Measurements from ENCODE around the gene NCAM1.
"Not testable (repeated sequence)": the region's sequence is repeated elsewhere in the genome, so short reads cannot be mapped to it uniquely, and the experiment has no call there.

The NCAM1 gene

DNA sequence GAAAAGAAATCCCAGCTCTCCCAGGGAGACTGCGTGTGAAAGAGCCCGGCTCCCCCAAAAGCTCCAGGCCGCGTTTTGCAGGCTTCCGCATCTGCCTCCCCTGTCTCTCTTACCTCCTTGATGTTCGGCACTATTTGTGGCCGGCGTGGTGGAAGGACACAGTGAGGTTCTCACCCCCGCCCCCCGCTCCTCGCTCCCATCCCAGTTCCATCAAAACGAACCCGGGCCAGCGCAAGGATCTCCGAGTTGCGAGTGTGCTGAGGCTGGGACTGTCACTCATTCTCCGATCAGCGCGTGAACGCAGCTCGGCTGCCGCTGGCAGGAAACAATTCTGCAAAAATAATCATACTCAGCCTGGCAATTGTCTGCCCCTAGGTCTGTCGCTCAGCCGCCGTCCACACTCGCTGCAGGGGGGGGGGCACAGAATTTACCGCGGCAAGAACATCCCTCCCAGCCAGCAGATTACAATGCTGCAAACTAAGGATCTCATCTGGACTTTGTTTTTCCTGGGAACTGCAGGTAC, at the start of gene NCAM1:
Gene NCAM1, plus strand, starts transcription at position 275 of the 523 bp plus-strand sequence.
- H3K36me3 ChIP-seq (ENCODE audit: control insufficient read depth, insufficient read depth, low read length): no peaks in the 10 kb centered on the region
- peak within 1 kb of the TSS; percentile 83 for H3K4me3 ChIP-seq (ENCODE audit: low read length)
- no peak within 1 kb of the TSS for H3K9ac ChIP-seq (ENCODE audit: low read length)
- peak within 1 kb of the TSS; percentile 43 for H3K27ac ChIP-seq (ENCODE audit: low read depth, low read length)
- peaks cover 4% of the 10 kb centered on the region for H3K27me3 ChIP-seq (ENCODE audit: control insufficient read depth, insufficient read depth, low read length)
- no peaks in the 10 kb centered on the region for H3K4me1 ChIP-seq (ENCODE audit: control insufficient read depth, insufficient read depth, low read length)

DNA sequence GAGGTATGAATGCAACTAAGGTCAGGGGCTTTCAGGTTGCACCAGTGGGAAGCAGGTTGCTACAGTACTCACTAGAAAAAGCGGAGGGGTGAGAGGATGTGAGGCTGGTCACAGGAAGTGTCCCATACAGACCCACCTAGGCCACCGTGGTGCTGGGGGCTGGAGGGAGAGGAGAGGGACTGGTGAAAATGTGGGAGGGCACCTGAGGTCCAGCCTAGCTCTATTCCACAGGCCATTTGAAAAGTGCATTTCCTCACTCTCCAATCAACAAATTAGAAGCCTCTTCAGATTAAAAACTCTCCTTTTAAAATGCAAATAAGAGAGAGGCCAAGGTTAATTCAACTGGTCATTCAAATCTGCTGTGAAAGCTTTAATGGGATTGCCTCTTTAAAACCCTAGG, 38.6 kb upstream of the NCAM1 start:
- Histone ChIP-seq H3K4me3 (ENCODE audit: low read length) (no peak overlapping the region), H3K36me3 (ENCODE audit: control insufficient read depth, insufficient read depth, low read length) (no peaks in the 10 kb centered on the region), H3K9ac (ENCODE audit: low read length) (no peak overlapping the region), H3K27ac (ENCODE audit: low read depth, low read length) (no peak overlapping the region), H3K4me1 (ENCODE audit: control insufficient read depth, insufficient read depth, low read length) (no peaks in the 10 kb centered on the region), H3K27me3 (ENCODE audit: control insufficient read depth, insufficient read depth, low read length) (no peaks in the 10 kb centered on the region)

DNA sequence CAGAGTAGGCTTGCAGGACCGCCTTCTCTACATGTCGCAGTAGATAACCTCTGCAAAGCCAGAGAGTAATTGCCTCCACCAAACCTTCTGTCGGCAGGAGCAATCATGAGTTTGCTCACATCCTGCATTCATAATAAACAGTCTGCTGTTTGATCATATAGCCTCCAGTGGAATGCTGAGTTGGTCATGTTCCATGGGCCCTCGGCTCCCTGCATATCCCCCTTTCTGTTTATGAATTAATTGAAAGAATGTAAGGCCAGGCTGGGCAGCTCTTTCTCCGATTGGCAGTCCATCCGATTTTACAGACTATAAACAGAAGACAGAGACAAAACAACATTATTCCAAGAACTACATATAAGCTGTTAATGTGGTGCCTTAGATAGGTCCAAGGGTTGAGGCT, 36.4 kb upstream of the NCAM1 start:
- not testable (repeated sequence) for H3K4me3 ChIP-seq (ENCODE audit: low read length); H3K27me3 ChIP-seq (ENCODE audit: control insufficient read depth, insufficient read depth, low read length); H3K36me3 ChIP-seq (ENCODE audit: control insufficient read depth, insufficient read depth, low read length); H3K4me1 ChIP-seq (ENCODE audit: control insufficient read depth, insufficient read depth, low read length); H3K27ac ChIP-seq (ENCODE audit: low read depth, low read length); H3K9ac ChIP-seq (ENCODE audit: low read length)

DNA sequence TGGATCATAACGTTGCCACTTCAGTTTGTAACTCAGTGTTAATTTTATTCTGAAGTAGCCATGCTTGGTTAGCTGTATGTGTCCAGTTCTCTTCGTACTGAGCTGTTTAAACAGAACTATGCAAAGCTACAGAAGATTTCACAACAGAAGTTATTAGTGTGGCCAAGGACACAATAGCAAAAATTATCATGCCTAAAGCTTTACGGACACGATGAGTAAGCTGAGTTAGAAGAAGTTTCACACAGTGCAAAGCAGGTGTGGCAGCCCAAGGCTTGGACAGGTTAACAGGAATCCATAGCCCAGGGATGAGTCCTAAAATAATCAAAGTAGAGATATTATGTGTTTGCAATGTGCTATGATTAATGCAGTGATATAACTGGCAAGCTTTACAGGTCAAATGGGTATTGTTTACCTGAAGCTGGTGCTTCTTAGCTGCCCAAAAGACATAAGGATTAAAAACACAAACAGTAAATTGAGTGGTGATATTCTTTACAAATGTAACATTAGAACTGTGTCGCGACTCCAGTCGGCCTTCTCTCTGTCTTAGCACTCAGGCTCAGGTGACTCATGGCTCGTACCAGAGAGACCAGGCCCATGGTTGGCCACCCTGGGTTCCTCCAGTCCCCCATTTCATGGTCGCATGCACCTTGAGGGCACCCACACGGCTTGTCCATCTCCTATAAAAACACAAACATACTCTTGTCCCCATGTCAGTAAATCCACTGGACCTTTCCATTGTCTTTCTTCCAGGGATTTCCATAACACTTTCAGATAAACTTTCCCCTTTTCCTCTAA, 35.5 kb upstream of the NCAM1 start:
- no peaks in the 10 kb centered on the region for H3K36me3 ChIP-seq (ENCODE audit: control insufficient read depth, insufficient read depth, low read length)
- H3K9ac ChIP-seq (ENCODE audit: low read length): no peak overlapping the region
- no peak overlapping the region for H3K27ac ChIP-seq (ENCODE audit: low read depth, low read length)
- H3K4me3 ChIP-seq (ENCODE audit: low read length): no peak overlapping the region
- no peaks in the 10 kb centered on the region for H3K4me1 ChIP-seq (ENCODE audit: control insufficient read depth, insufficient read depth, low read length)
- H3K27me3 ChIP-seq (ENCODE audit: control insufficient read depth, insufficient read depth, low read length): no peaks in the 10 kb centered on the region

DNA sequence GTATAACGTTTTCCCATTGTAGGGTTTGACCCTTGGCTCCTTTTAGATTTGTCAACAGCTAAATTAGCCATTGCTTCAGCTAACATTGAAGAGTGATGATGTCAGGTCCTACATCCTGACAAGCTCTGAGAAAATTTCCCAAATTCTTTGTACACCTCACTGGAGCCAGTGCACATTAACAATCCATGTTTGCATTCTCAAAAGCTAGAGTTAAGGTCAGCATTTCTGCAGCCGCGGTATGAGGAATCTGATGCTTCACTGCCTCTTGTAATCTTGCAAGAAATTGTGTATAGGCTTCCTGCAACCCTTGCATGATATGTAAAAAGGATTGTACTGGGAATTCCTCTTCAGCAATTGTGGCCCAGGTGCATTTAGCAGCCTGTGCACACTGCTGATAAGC, 33.1 kb upstream of the NCAM1 start:
- Histone ChIP-seq H3K4me3 (ENCODE audit: low read length) (no peak overlapping the region), H3K36me3 (ENCODE audit: control insufficient read depth, insufficient read depth, low read length) (no peaks in the 10 kb centered on the region), H3K27ac (ENCODE audit: low read depth, low read length) (no peak overlapping the region), H3K27me3 (ENCODE audit: control insufficient read depth, insufficient read depth, low read length) (no peaks in the 10 kb centered on the region), H3K9ac (ENCODE audit: low read length) (no peak overlapping the region), H3K4me1 (ENCODE audit: control insufficient read depth, insufficient read depth, low read length) (no peaks in the 10 kb centered on the region)

DNA sequence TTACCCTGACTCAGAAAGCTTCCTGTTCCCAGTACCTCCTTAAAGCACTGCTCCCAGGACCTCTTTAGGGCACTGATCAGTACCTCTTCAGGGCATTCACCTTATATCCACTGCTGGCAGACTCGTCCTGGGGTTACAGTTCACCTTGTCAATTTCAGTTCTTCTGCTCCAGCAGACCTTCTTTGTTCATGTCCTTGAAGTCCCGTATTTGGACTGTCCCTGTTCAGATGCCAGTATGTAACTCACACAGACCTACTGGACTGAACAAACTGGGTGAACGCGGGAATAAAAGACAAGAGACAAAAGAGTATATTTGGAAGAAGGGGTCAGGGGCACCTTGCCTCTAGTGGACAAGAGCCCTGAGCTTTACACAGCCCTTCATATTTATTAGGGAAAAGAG, 31.8 kb upstream of the NCAM1 start:
- Histone ChIP-seq H3K27ac (ENCODE audit: low read depth, low read length) (no peak overlapping the region), H3K9ac (ENCODE audit: low read length) (no peak overlapping the region), H3K4me3 (ENCODE audit: low read length) (no peak overlapping the region), H3K27me3 (ENCODE audit: control insufficient read depth, insufficient read depth, low read length) (no peaks in the 10 kb centered on the region), H3K36me3 (ENCODE audit: control insufficient read depth, insufficient read depth, low read length) (no peaks in the 10 kb centered on the region), H3K4me1 (ENCODE audit: control insufficient read depth, insufficient read depth, low read length) (no peaks in the 10 kb centered on the region)

DNA sequence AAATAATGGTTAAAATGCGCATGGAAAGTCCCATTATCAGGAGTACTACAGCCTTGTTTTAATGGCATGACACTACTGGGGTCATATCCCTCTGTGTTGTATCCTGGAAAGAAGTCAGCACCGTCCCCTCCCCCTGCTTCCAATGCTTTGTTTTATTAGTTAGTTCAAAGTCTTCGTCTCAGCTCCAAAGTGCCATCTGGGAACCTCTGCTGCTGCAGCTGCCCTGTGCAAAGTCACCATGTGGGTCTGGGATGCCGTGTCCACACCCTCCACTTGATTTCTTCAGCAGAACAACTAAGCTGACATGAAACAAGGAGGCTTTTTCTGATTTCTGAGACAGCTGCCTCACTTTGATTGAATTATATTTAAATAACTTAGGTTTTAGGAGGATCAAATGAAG, 29.5 kb upstream of the NCAM1 start:
- Histone ChIP-seq H3K4me1 (ENCODE audit: control insufficient read depth, insufficient read depth, low read length) (no peaks in the 10 kb centered on the region), H3K9ac (ENCODE audit: low read length) (no peak overlapping the region), H3K4me3 (ENCODE audit: low read length) (no peak overlapping the region), H3K27me3 (ENCODE audit: control insufficient read depth, insufficient read depth, low read length) (no peaks in the 10 kb centered on the region), H3K36me3 (ENCODE audit: control insufficient read depth, insufficient read depth, low read length) (no peaks in the 10 kb centered on the region), H3K27ac (ENCODE audit: low read depth, low read length) (no peak overlapping the region)

DNA sequence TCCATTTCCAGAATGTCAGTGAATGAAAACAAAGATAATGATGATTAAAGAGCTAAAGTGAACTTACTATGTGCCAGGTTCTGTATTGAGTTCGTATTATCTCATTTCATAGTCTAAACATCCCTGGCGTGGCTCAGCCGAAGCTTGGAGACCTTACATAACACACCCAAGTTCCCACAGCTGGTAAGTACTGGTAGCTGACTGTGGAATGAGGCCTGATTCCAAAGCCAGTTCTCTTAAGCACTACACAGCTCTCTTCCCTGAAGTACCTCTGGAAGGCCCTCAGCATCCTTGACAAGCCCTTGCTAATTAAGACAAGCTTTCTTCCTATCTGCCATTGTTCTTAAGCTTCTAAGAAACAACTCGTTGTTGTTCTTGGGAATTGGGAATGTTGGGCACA, 28.6 kb upstream of the NCAM1 start:
- no peak overlapping the region for H3K9ac ChIP-seq (ENCODE audit: low read length)
- H3K36me3 ChIP-seq (ENCODE audit: control insufficient read depth, insufficient read depth, low read length): no peaks in the 10 kb centered on the region
- H3K27me3 ChIP-seq (ENCODE audit: control insufficient read depth, insufficient read depth, low read length): no peaks in the 10 kb centered on the region
- H3K4me3 ChIP-seq (ENCODE audit: low read length): no peak overlapping the region
- H3K4me1 ChIP-seq (ENCODE audit: control insufficient read depth, insufficient read depth, low read length): no peaks in the 10 kb centered on the region
- H3K27ac ChIP-seq (ENCODE audit: low read depth, low read length): no peak overlapping the region

DNA sequence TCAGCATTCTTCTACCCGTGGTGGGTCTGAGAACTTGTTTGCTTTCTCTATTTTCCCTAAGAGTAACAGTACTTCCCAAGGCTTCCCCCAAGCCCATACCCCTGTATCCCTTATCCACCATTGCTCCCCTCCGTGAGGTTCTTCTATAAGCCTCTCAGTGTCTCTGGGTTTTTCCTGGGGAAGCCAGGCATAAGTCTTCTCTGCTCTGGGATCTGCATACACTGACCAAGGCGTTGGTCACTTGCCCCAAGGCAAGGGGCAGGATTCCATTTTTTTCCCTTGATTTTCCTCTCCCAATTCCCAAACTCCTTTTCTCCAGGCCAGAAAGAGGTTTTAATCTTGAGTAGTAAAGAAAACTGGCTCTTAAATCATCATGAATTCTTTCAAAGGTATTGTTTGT, 27.2 kb upstream of the NCAM1 start:
- no peaks in the 10 kb centered on the region for H3K27me3 ChIP-seq (ENCODE audit: control insufficient read depth, insufficient read depth, low read length)
- no peak overlapping the region for H3K27ac ChIP-seq (ENCODE audit: low read depth, low read length)
- no peaks in the 10 kb centered on the region for H3K36me3 ChIP-seq (ENCODE audit: control insufficient read depth, insufficient read depth, low read length)
- no peak overlapping the region for H3K9ac ChIP-seq (ENCODE audit: low read length)
- no peaks in the 10 kb centered on the region for H3K4me1 ChIP-seq (ENCODE audit: control insufficient read depth, insufficient read depth, low read length)
- no peak overlapping the region for H3K4me3 ChIP-seq (ENCODE audit: low read length)

DNA sequence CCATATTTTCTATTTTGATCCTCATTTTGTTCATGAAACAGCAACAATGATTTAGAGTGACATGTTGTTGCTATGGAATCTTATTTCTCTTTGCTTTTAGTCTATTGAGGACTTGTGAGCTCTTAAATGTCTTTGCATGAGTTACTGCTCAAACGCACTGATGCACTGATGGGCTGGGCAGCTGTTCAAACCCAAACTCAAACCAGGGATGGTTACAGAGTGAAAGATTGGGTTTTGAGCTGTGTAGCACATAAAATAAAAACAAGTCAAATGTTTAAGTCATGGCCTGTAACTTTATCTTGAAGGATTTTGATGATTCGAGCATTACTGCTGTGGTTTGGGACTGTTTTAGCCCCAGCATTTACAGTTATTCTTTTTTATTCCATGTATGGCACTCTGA, 20.1 kb upstream of the NCAM1 start:
- Histone ChIP-seq H3K4me3 (ENCODE audit: low read length) (no peak overlapping the region), H3K9ac (ENCODE audit: low read length) (no peak overlapping the region), H3K27me3 (ENCODE audit: control insufficient read depth, insufficient read depth, low read length) (no peaks in the 10 kb centered on the region), H3K4me1 (ENCODE audit: control insufficient read depth, insufficient read depth, low read length) (peaks cover 6% of the 10 kb centered on the region), H3K27ac (ENCODE audit: low read depth, low read length) (no peak overlapping the region), H3K36me3 (ENCODE audit: control insufficient read depth, insufficient read depth, low read length) (no peaks in the 10 kb centered on the region)

DNA sequence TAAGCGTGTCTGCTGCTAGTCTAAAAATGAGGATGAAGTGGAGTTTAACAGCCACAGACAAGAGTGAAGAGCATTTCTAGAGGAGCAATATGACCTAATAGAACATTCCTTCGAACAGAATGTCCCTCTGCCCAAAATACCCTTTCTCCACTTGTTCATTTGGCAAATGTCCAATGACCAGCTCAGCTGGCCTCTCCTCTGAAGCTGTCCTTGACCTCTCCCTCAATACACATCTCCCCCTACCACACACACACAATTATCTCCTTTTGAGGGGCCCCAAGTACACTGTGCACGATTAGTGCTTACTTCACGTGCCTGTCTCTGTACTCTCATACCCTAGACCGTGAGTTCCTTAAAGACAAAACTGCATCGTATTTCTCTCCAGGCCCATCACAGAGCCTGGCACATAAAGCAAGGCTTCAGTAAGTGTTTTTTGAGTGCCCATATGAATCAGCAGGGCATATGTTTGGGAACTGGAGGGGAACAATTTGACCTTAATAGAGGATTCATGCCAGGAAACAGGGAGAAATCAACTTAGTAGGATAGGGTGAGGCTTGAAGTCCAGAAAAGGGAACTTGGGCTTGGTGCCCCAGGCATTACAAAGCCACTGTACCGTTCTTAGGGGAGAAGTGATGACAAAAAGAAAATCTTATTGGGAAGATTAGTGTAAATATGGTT, 18.1 kb upstream of the NCAM1 start:
- Histone ChIP-seq H3K4me1 (ENCODE audit: control insufficient read depth, insufficient read depth, low read length) (peaks cover 6% of the 10 kb centered on the region), H3K27me3 (ENCODE audit: control insufficient read depth, insufficient read depth, low read length) (no peaks in the 10 kb centered on the region), H3K36me3 (ENCODE audit: control insufficient read depth, insufficient read depth, low read length) (no peaks in the 10 kb centered on the region), H3K4me3 (ENCODE audit: low read length) (no peak overlapping the region), H3K27ac (ENCODE audit: low read depth, low read length) (no peak overlapping the region), H3K9ac (ENCODE audit: low read length) (no peak overlapping the region)

DNA sequence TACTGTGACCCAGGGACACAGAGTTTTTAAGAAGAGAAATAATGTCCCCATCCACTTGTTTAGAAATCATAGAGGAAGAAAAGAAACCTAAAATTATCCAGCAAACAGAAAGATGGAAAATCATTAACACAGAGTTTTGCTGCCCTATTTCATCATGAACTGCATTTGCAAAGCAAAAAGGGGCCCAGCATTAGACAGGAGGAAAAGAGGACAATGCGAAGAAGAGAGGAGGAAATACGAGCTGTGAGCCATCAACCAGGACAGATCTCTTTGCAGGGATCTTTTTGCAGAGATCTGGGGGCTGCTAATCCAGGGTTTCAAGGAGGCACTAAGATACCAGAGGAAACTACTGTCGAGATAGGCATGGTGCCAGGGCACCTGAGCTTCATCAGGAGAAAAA, 14.4 kb upstream of the NCAM1 start:
- H3K4me3 ChIP-seq (ENCODE audit: low read length): no peak overlapping the region
- H3K36me3 ChIP-seq (ENCODE audit: control insufficient read depth, insufficient read depth, low read length): no peaks in the 10 kb centered on the region
- H3K9ac ChIP-seq (ENCODE audit: low read length): no peak overlapping the region
- no peaks in the 10 kb centered on the region for H3K27me3 ChIP-seq (ENCODE audit: control insufficient read depth, insufficient read depth, low read length)
- H3K4me1 ChIP-seq (ENCODE audit: control insufficient read depth, insufficient read depth, low read length): peaks cover 12% of the 10 kb centered on the region
- H3K27ac ChIP-seq (ENCODE audit: low read depth, low read length): no peak overlapping the region
